ENCODE results near the gene NEDD4L. TPM values are rescaled to one million over a fixed set of nuclear protein-coding genes. Genes with fewer than 3 reads are reported as not detected.

Gene NEDD4L
- total RNA-seq, 4 donors from 2014 or later: 16.2 to 63.0 (median 30.4) TPM

DNA sequence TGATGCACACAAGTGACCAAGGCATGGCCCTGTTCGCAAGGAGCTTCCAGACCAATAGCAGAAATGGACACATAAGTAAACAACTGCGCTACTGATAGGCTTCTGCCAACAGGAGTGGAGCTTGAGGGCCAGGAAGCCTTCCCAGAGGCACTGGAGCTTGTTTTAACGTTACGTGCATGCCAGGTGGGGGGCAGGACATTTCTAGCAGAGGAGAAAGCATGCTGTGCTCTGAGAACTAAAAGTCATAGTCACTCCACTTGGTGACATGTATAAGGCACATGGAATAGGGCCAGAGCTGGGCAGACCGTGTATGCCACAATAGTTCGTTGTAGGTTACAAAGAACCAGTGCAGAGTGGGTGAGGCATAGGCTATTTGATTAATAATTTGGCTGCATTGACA is 184.2 kb downstream of the NEDD4L start:
- DNase-seq (ENCODE audit: low spot score) (no peak), ATAC-seq (ENCODE audit: low FRiP score) (no peak)
- TF ChIP-seq, protein P1, sequence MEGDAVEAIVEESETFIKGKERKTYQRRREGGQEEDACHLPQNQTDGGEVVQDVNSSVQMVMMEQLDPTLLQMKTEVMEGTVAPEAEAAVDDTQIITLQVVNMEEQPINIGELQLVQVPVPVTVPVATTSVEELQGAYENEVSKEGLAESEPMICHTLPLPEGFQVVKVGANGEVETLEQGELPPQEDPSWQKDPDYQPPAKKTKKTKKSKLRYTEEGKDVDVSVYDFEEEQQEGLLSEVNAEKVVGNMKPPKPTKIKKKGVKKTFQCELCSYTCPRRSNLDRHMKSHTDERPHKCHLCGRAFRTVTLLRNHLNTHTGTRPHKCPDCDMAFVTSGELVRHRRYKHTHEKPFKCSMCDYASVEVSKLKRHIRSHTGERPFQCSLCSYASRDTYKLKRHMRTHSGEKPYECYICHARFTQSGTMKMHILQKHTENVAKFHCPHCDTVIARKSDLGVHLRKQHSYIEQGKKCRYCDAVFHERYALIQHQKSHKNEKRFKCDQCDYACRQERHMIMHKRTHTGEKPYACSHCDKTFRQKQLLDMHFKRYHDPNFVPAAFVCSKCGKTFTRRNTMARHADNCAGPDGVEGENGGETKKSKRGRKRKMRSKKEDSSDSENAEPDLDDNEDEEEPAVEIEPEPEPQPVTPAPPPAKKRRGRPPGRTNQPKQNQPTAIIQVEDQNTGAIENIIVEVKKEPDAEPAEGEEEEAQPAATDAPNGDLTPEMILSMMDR (IDR thresholded peaks at IDR 0.05): no peak

DNA sequence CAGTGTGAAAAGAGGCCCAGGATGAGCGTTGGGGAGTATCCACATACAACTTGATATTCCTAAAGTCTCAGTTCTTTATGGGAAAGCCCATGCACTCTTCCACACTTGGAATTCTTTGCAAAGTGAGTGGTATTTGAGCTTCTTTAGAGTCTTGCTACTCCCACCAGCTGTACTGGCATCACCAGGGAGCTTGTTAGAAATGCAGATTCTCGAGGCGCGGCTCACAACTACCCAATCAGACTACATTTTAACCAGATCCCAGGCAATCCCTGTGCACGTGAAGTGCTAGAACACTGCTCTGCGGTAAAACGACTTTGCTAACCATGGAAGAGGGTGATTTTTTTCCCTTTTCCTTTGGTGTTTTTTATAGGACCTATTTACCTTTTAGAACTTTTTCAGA is 184.7 kb downstream of the NEDD4L start:
- DNase-seq (ENCODE audit: low spot score): no peak
- no peak for ATAC-seq (ENCODE audit: low FRiP score)
- TF ChIP-seq, protein P1 (IDR thresholded peaks at IDR 0.05): no peak

DNA sequence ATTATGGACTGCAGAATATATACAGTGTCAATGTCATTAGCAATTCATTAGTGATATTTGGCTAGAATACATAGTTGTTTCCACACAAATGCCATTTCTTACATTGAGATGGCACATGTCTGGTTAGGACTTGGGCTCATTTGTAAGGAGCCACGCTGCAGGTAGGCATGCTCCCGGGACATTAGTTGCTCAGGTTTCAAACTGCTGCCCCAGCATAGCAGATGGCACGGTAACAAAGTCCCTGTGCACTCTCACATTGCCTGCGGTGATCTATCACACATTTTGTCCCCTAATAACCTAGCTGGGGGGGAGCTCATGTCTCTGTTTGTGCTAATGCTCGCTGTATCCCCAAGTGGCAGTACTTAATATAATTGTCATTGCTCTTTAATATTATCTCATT is 185.1 kb downstream of the NEDD4L start:
- ATAC-seq (ENCODE audit: low FRiP score) (no peak), DNase-seq (ENCODE audit: low spot score) (no peak)
- TF ChIP-seq, protein P1 (IDR thresholded peaks at IDR 0.05): no peak

DNA sequence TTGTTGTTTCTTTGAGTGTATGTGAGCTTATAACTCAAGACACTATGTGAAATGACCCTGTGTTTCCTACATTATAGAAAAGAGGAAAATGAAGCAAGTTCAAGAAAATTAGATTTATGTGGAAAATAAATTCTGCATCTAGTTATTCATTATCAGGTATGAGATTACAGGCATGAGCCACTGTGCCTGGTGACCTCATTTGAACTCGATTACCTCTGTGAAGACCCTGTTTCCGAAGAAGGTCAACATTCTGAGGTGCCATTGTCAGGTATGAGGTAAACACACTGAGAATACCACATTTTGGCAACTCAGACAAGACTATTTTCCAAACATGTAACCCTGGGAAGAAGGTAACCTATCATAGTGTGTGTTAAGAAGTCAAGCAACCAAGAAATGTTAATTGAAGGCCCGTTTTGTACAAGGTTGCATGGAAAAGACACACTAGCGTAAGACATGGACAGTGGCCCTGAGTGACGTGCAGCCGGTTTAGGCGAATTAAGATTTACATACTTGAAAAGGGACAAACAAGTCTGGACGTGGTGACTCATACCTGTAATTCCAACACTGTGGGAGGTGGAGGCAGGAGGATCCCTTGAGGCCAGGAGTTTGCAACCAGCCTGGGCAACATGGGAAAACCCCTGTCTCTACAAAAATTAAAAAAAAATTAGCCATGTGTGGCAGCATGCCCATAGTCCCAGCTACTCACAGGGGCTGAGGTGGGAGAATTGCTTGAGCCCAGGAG is 186.6 kb downstream of the NEDD4L start:
- no peak for DNase-seq (ENCODE audit: low spot score)
- TF ChIP-seq, protein P1 (IDR thresholded peaks at IDR 0.05): no peak
- peak; percentile 33 for ATAC-seq (ENCODE audit: low FRiP score)

DNA sequence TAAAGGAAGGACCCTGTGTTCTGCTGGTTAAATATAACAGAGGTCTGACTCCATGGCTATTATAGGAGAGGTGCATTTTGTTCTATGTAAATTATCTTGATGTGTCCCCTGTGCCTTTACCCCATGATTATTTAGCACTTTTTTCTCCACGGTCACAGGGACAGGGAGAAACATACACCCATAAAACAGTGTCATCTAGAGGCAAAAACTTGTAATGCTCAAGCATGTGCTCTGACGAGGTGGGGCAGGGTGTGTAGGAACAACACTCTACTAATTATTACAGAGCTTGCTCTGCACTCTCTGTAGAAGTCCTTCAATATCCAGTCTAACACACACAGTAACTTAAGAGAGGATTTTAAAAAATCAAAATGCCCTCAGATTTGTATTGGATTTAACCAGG is 187.9 kb downstream of the NEDD4L start:
- TF ChIP-seq, protein P1 (IDR thresholded peaks at IDR 0.05): no peak
- DNase-seq (ENCODE audit: low spot score): no peak
- ATAC-seq (ENCODE audit: low FRiP score): no peak

DNA sequence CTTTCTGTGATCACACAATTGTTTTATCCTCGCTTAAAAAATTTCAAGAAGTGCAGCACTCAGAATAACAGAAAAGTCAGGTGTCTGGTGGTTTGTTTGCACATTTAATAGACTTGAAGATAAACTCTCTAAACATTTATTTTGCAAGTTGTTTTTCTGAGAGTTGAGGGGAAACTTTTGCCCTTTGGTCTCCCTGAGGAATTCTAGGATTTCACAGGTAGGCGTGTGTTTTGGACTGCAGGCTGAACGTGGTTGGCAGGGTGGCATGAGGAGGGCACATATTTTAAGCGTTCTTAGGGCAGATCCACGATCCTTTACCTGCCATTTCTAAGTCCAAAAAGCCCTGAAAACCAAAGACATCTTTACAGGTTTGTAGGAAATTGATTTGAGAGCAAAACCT is 188.6 kb downstream of the NEDD4L start:
- DNase-seq (ENCODE audit: low spot score) (no peak), ATAC-seq (ENCODE audit: low FRiP score) (no peak)

DNA sequence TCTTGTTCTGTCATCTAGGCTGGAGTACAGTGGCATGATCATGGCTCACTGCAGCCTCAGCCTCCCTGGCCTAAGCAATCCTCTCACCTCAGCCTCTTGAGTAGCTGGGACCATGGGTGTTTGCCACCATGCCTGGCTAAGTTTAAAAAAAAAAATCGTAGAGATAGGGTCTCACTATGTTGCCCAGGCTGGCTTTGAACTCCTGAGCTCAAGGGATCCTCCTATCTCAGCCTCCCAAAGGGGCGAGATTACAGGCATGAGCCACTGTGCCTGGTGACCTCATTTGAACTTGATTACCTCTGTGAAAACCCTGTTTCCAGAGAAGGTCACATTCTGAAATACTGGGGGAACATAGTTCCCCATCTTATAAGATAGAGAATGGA is 190.3 kb downstream of the NEDD4L start:
- no peak for DNase-seq (ENCODE audit: low spot score)
- ATAC-seq (ENCODE audit: low FRiP score): no peak
- TF ChIP-seq, protein P1 (IDR thresholded peaks at IDR 0.05): no peak

More for the DNA sequence above, 188.6 kb downstream of the NEDD4L start:
- TF ChIP-seq, protein P1 (IDR thresholded peaks at IDR 0.05): no peak
